ENCODE measurements around the gene SRRM1.

- TF ChIP-seq EP300 (IDR thresholded peaks at IDR 0.05) (no peak), CTCF (IDR thresholded peaks at IDR 0.05) (no peak)
Observed at GRCh38 chr1:24659993-24660665, 17.0 kb downstream of the SRRM1 start.
